Esophagus (tissue), 2 donors: ENCODE results near the gene TLE3. TPM values are rescaled to one million over a fixed set of nuclear protein-coding genes. Genes with fewer than 3 reads are reported as not detected.

Source experiments
- H3K27ac ChIP-seq, 2 donors: one replicate each; pipeline ENCODE4 v1.5.1; 2013; ENCODE audit warnings: low read depth in 2 of 2, mild to moderate bottlenecking in 2 of 2, inconsistent platforms in 1 of 2, low read length in 1 of 2, moderate library complexity in 1 of 2
- H3K27me3 ChIP-seq, 2 donors: one replicate each; pipeline ENCODE4 v1.6.1; 2013; ENCODE audit warnings: low read length in 2 of 2, control low read depth in 1 of 2, mild to moderate bottlenecking in 1 of 2; ENCODE audit not compliant: insufficient read depth in 2 of 2, control insufficient read depth in 1 of 2
- H3K36me3 ChIP-seq, 2 donors: one replicate each; pipeline ENCODE4 v1.6.1; 2013; ENCODE audit warnings: low read length in 1 of 2; ENCODE audit not compliant: control insufficient read depth in 2 of 2, insufficient read depth in 2 of 2
- H3K4me1 ChIP-seq, 2 donors: one replicate each; pipeline ENCODE4 v1.6.1; 2013; ENCODE audit warnings: low read length in 1 of 2; ENCODE audit not compliant: control insufficient read depth in 2 of 2, insufficient read depth in 2 of 2
- H3K4me3 ChIP-seq, 2 donors: one replicate each; pipeline ENCODE4 v1.5.1; 2013; ENCODE audit warnings: low read length in 2 of 2, mild to moderate bottlenecking in 2 of 2, low read depth in 1 of 2, moderate library complexity in 1 of 2
- H3K9me3 ChIP-seq, 2 donors: one replicate each; pipeline ENCODE4 v1.6.1; 2013; ENCODE audit warnings: mild to moderate bottlenecking in 2 of 2, low read depth in 1 of 2, low read length in 1 of 2, moderate library complexity in 1 of 2; ENCODE audit not compliant: control insufficient read depth in 2 of 2, insufficient read depth in 1 of 2
- WGBS, 2 donors: extraction: QIAGEN DNeasy Blood & Tissue Kit; methylation state at CpG; one replicate each; pipeline ENCODE4 v1.1.7; 2013; 5-methylcytosine and 5-hydroxymethylcytosine counted together
- polyA plus RNA-seq, 2 donors: library from polyadenylated mRNA; stranded (reverse); fragments of 200-250 nt; gene quantifications; one replicate each; pipeline ENCODE4 v1.2.3, GENCODE V29; 2013
- donor health status: healthy with polysubstance abuse.
- donor health status: Bipolar disorder and iron deficiency.

The TLE3 gene
- polyA plus RNA-seq, 2 donors = 33.1 to 43.9 TPM

DNA sequence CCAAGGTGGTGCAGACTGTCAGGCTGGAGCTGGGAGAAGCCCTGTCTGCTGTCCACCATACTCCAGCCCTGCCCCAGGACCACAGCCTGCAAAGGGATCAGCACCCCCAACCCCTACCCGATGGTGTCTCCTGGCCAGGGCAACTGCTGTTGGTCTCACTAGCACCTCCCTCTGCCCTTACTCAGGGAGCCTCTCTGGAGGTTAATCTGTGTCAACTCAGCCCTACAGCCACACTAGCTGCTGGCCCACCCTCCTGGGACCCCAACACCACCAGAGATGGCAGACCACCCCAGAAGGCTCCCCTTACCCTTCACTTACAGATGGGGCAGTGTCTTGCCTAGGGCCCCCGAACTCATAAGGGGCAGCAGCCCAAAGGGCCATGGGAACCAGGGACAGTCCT is 65.2 kb downstream of the TLE3 start:
- Histone ChIP-seq H3K27ac (no peak overlapping the region), H3K27me3 (peaks cover 0 to 5% of the 10 kb centered on the region in 2 donors)
- 77 to 84% methylated on average over 2 of the region's 2 CpGs for WGBS, 2 donors

GRCh38 chr15:70031713-70032112 is 66.0 kb downstream of the TLE3 start:
- Histone ChIP-seq H3K27me3 (peaks cover 0 to 5% of the 10 kb centered on the region in 2 donors), H3K4me3 (no peak overlapping the region), H3K36me3 (no peaks in the 10 kb centered on the region), H3K9me3 (no peaks in the 10 kb centered on the region), H3K27ac (no peak overlapping the region), H3K4me1 (no peaks in the 10 kb centered on the region)
- 95% methylated on average over 2 of the region's 2 CpGs for WGBS, 2 donors

More for the DNA sequence above, 65.2 kb downstream of the TLE3 start:
- Histone ChIP-seq H3K9me3 (no peaks in the 10 kb centered on the region), H3K4me1 (no peaks in the 10 kb centered on the region), H3K36me3 (no peaks in the 10 kb centered on the region), H3K4me3 (no peak overlapping the region)

- Histone ChIP-seq H3K4me1 (no peaks in the 10 kb centered on the region), H3K4me3 (no peak overlapping the region), H3K27ac (no peak overlapping the region), H3K27me3 (peaks cover 0 to 5% of the 10 kb centered on the region in 2 donors), H3K9me3 (no peaks in the 10 kb centered on the region), H3K36me3 (no peaks in the 10 kb centered on the region)
- 94% methylated on average over 5 of the region's 5 CpGs for WGBS, 2 donors
These were observed 66.5 kb downstream of the TLE3 start for GRCh38 chr15:70031261-70031660.

GRCh38 chr15:70030851-70031250 is 66.9 kb downstream of the TLE3 start:
- no peaks in the 10 kb centered on the region for H3K9me3 ChIP-seq
- 95 to 99% methylated on average over 5 of the region's 5 CpGs for WGBS, 2 donors
- H3K27me3 ChIP-seq = peaks cover 0 to 5% of the 10 kb centered on the region in 2 donors
- no peaks in the 10 kb centered on the region for H3K36me3 ChIP-seq
- no peak overlapping the region for H3K27ac ChIP-seq
- H3K4me3 ChIP-seq = no peak overlapping the region
- H3K4me1 ChIP-seq = peaks cover 0 to 1% of the 10 kb centered on the region in 2 donors

DNA sequence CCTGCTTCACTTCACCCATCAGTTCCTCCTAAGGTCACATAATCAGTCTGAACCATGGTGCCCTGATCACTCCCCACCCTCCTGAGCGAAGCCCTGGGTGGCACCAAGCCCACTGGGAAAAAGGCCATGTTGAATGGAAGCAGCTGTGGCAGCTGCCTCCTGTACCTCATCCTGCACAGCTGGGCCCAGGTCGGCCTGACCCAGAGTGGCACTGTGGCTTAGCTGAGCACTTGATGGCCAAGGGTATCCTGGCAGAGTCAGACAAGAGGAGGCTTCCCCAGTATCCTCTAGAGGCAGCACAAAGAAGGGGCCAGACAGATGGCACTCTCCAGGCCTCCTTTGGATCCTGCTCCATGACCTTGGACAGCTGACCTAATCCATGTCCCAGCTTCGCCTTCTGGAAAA is 68.4 kb downstream of the TLE3 start:
- H3K36me3 ChIP-seq = no peaks in the 10 kb centered on the region
- peaks cover 0 to 1% of the 10 kb centered on the region in 2 donors for H3K27me3 ChIP-seq
- 79 to 82% methylated on average over 3 of the region's 3 CpGs for WGBS, 2 donors
- no peak overlapping the region for H3K27ac ChIP-seq
- no peaks in the 10 kb centered on the region for H3K9me3 ChIP-seq
- no peak overlapping the region for H3K4me3 ChIP-seq
- H3K4me1 ChIP-seq = peaks cover 0 to 6% of the 10 kb centered on the region in 2 donors

- H3K9me3 ChIP-seq = no peaks in the 10 kb centered on the region
- WGBS, 2 donors = 85 to 90% methylated on average over 1 of the region's 1 CpG
These were observed 70.2 kb downstream of the TLE3 start for GRCh38 chr15:70027518-70027917.

GRCh38 chr15:70026991-70027390 is 70.7 kb downstream of the TLE3 start:
- H3K9me3 ChIP-seq = no peaks in the 10 kb centered on the region
- H3K4me3 ChIP-seq = no peak overlapping the region
- WGBS, 2 donors = 90 to 93% methylated on average over 5 of the region's 5 CpGs
- H3K27me3 ChIP-seq = peaks cover 0 to 3% of the 10 kb centered on the region in 2 donors
- H3K36me3 ChIP-seq = no peaks in the 10 kb centered on the region
- peaks cover 4 to 6% of the 10 kb centered on the region in 2 donors for H3K4me1 ChIP-seq
- no peak overlapping the region for H3K27ac ChIP-seq

More at GRCh38 chr15:70027518-70027917, 70.2 kb downstream of the TLE3 start:
- Histone ChIP-seq H3K36me3 (no peaks in the 10 kb centered on the region), H3K4me1 (peaks cover 4 to 6% of the 10 kb centered on the region in 2 donors), H3K4me3 (no peak overlapping the region), H3K27ac (no peak overlapping the region), H3K27me3 (peaks cover 0 to 3% of the 10 kb centered on the region in 2 donors)

DNA sequence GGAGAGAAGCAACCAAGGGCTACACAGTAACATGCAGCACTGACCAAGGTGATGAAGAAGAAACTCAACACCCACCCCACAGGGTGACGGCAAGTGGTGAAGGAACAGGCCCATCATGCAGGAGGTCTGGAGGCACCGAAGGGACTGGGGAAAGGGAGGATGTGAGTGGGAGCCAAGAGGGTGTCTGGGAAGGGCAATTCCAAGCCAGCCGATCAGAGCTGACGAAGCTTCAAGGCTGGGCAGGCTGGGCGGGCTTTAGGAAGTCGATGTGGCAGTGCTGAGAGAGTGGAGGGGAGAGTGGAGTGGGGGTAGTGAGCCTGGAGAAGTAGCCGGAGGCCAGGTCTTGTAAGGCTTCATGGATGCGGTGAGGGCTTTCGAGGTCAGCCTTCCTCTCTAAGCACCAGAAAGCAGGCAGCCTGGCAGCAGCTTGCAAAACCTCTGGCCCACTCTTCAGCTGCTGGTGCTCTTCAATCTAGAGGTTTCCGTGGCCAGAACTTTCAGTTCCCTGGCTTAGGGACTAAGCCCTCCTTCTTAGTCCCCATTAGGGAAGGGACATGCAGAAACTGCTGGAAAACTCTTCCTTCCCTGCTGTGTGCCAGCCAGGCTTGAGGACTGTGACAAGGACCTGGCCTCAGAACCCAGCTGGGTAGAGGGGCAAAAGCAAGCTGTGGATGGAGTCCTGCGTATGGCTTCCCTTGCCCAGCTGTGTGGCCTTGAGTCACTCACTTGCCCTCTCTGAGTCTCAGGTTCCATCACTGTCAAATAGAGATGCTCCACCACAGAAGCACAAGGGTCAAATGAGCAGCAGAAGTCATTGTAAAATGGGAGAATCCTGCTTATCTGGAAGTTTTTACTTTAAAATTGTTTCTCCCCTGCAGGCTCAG is 72.1 kb downstream of the TLE3 start:
- WGBS, 2 donors = 85 to 89% methylated on average over 11 of the region's 11 CpGs
- peaks cover 4 to 6% of the 10 kb centered on the region in 2 donors for H3K4me1 ChIP-seq
- no peak overlapping the region for H3K4me3 ChIP-seq
- no peak overlapping the region for H3K27ac ChIP-seq
- no peaks in the 10 kb centered on the region for H3K9me3 ChIP-seq
- no peaks in the 10 kb centered on the region for H3K36me3 ChIP-seq
- peaks cover 0 to 3% of the 10 kb centered on the region in 2 donors for H3K27me3 ChIP-seq

DNA sequence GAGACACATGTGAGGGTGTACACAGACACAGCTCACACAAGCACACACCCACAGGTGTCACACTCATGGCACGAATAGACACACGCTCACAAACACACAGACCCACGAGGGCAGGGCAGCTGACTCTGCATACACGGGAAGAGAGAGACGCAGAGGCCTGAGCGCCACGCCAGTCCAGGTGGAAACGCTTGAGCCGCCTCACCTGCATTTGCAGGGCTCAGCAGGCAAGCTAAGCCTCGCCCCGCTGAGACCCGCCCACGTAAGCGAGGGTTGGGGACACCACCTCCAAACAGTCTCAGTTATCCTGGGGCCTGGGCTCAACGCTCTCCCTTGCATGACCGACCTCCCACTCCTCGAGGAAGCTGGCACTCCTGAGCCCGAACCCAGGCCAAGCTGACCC is 73.2 kb downstream of the TLE3 start:
- Histone ChIP-seq H3K4me1 (peaks cover 4 to 6% of the 10 kb centered on the region in 2 donors), H3K4me3 (no peak overlapping the region), H3K36me3 (no peaks in the 10 kb centered on the region), H3K9me3 (no peaks in the 10 kb centered on the region), H3K27ac (no peak overlapping the region), H3K27me3 (peaks cover 0 to 3% of the 10 kb centered on the region in 2 donors)
- 54 to 69% methylated on average over 18 of the region's 18 CpGs for WGBS, 2 donors
